HCT116 (cell line): ENCODE measurements around the gene KLF17. TPM values are rescaled to one million over a fixed set of nuclear protein-coding genes. Genes with fewer than 3 reads are reported as not detected.

Source experiments
- ATAC-seq: fragments of 200-7000 bp; cut with Tn5 transposase; 2 replicates; pipeline ENCODE4 v1.9.1; 2020; ENCODE audit warnings: mild to moderate bottlenecking, moderate library complexity
- BruUV-seq: library from RNA; stranded (reverse); fragments of 400-500 nt; replicated peaks from 2 replicates; lab custom pipeline; 2021; lab: Mats Ljungman, UMichigan
- CTCF ChIA-PET: fragments of 300-600 bp; sonication (Branson Sonifier 250); formaldehyde crosslinking; loops from one replicate; lab custom pipeline; 2021; ENCODE audit warnings: antibody characterized with exemption; lab: Charles Lee
- POLR2A ChIA-PET: fragments of 300-600, 350-600 bp; sonication (Branson Sonifier 250); formaldehyde crosslinking; loops from one replicate; lab custom pipeline; 2021; ENCODE audit warnings: antibody characterized with exemption; lab: Charles Lee
- RAD21 ChIA-PET, 2 experiments: fragments of 300-600 bp; sonication (Branson Sonifier 250); formaldehyde crosslinking; loops; one replicate each; lab custom pipeline; 2023; ENCODE audit warnings: low total read pairs in 2 of 2; ENCODE audit not compliant: uncharacterized antibody in 2 of 2, unreplicated experiment in 2 of 2, low non-redundant PET in 1 of 2; lab: Charles Lee
- DNase-seq: peaks from one replicate; pipeline ENCODE4 v3.0.0-alpha.2; 2010; ENCODE audit warnings: low read depth, low spot score
- H2AFZ ChIP-seq: fragments of 200-600 bp; shearing (Covaris generic), sonication (generic); 2 replicates; pipeline ENCODE4 v1.6.1; 2017; ENCODE audit warnings: low read depth, mixed run types, mixed read lengths, antibody characterized with exemption, low read length; ENCODE audit not compliant: poor library complexity, severe bottlenecking
- H3K27ac ChIP-seq: 2 replicates; pipeline ENCODE4 v1.5.1; 2012; ENCODE audit warnings: low read depth, low read length
- H3K27me3 ChIP-seq: fragments of 200-600 bp; sonication (generic); 2 replicates; pipeline ENCODE4 v1.6.1; 2016; ENCODE audit warnings: mixed run types, low read length, mixed read lengths; ENCODE audit not compliant: insufficient read depth
- H3K36me3 ChIP-seq, 2 experiments: fragments of 200-500 bp in 1 of 2; fragments of 200-600 bp in 1 of 2; sonication (Bioruptor generic) in 1 of 2; sonication (generic) in 1 of 2; 2 replicates each; pipeline versions ENCODE4 v1.5.1 to v1.6.1; 2014 to 2016; ENCODE audit warnings: low read length in 2 of 2, inconsistent platforms in 1 of 2, mixed read lengths in 1 of 2, mixed run types in 1 of 2; ENCODE audit not compliant: insufficient read depth in 2 of 2, control insufficient read depth in 1 of 2
- H3K4me1 ChIP-seq, 2 experiments: fragments of 200-600 bp in 1 of 2; sonication (generic) in 1 of 2; 2 replicates each; pipeline versions ENCODE4 v1.5.1 to v1.6.1; 2012 to 2017; ENCODE audit warnings: low read length in 2 of 2, inconsistent platforms in 1 of 2, mild to moderate bottlenecking in 1 of 2, mixed read lengths in 1 of 2, mixed run types in 1 of 2, moderate library complexity in 1 of 2; ENCODE audit not compliant: insufficient read depth in 2 of 2, control insufficient read depth in 1 of 2
- H3K4me2 ChIP-seq: fragments of 200-600 bp; sonication (generic); 2 replicates; pipeline ENCODE4 v1.6.1; 2017; ENCODE audit warnings: mixed run types, low read length, mixed read lengths
- H3K4me3 ChIP-seq, 2 experiments: fragments of 200-600 bp in 1 of 2; sonication (generic) in 1 of 2; replicated peaks in 1 of 2; 2 replicates each; pipeline ENCODE4 v1.5.1; 2011 to 2016; ENCODE audit warnings: low read length in 2 of 2, control low read depth in 1 of 2, low read depth in 1 of 2, mild to moderate bottlenecking in 1 of 2, mixed read lengths in 1 of 2, mixed run types in 1 of 2
- H3K79me2 ChIP-seq: fragments of 200-600 bp; sonication (generic); 2 replicates; pipeline ENCODE4 v1.6.1; 2017; ENCODE audit warnings: mild to moderate bottlenecking, mixed run types, low read length, moderate library complexity, mixed read lengths; ENCODE audit not compliant: insufficient read depth
- H3K9ac ChIP-seq: fragments of 200-600 bp; sonication (generic); 2 replicates; pipeline ENCODE4 v1.6.1; 2016; ENCODE audit warnings: low read length, mixed read lengths
- H3K9me2 ChIP-seq: fragments of 200-600 bp; sonication (generic), shearing (Covaris generic); 2 replicates; pipeline ENCODE4 v1.6.1; 2017; ENCODE audit warnings: mixed run types, mild to moderate bottlenecking, moderate library complexity; ENCODE audit not compliant: insufficient read depth
- H3K9me3 ChIP-seq, 2 experiments: fragments of 200-500 bp in 1 of 2; fragments of 200-600 bp in 1 of 2; sonication (Bioruptor generic) in 1 of 2; sonication (generic) in 1 of 2; 2 replicates each; pipeline ENCODE4 v1.6.1; 2014 to 2017; ENCODE audit warnings: low read length in 2 of 2, mixed read lengths in 2 of 2, inconsistent platforms in 1 of 2, low read depth in 1 of 2, mild to moderate bottlenecking in 1 of 2, mixed run types in 1 of 2, moderate library complexity in 1 of 2; ENCODE audit not compliant: control insufficient read depth in 1 of 2, insufficient read depth in 1 of 2
- H4K20me1 ChIP-seq: fragments of 200-600 bp; sonication (generic), shearing (Covaris generic); 2 replicates; pipeline ENCODE4 v1.6.1; 2017; ENCODE audit warnings: mixed run types, mild to moderate bottlenecking, moderate library complexity; ENCODE audit not compliant: insufficient read depth
- EZH2phosphoT487 ChIP-seq: fragments of 200-600 bp; IDR thresholded peaks from 2 replicates; pipeline ENCODE4 v1.6.1; 2018; ENCODE audit warnings: antibody characterized with exemption, borderline replicate concordance
- FOSL1 ChIP-seq: IDR thresholded peaks from 2 replicates; pipeline ENCODE4 v1.6.1; 2012; ENCODE audit warnings: low read depth
- SRF ChIP-seq: IDR thresholded peaks from 2 replicates; pipeline ENCODE4 v1.6.1; 2012; ENCODE audit warnings: low read depth
- ZBTB33 ChIP-seq: IDR thresholded peaks from 2 replicates; pipeline ENCODE4 v1.6.1; 2011; ENCODE audit warnings: mild to moderate bottlenecking, low read length, moderate library complexity; ENCODE audit not compliant: insufficient replicate concordance; ENCODE audit errors: extremely low read depth
- ZFX ChIP-seq: fragments of 450-650 bp; IDR thresholded peaks from 2 replicates; pipeline ENCODE4 v1.6.1; 2017
- intact Hi-C: fragments of 100-400 bp; cut with micrococcal nuclease; formaldehyde crosslinking; loops from 2 replicates; pipeline ENCODE4 v1.10.0; 2022
- total RNA-seq: library from RNA; stranded (reverse); gene quantifications from one replicate; pipeline ENCODE4 v1.2.1, GENCODE V29; 2021; ENCODE audit not compliant: unreplicated experiment
- TF ChIP-seq, protein P1 (sequence below), 3 experiments: fragments of 200-600 bp in 1 of 3; sonication (generic) in 1 of 3; IDR thresholded peaks in 2 of 3; conservative IDR thresholded peaks in 1 of 3; 2 replicates each; pipeline ENCODE4 v1.5.1; 2012 to 2017; ENCODE audit warnings: low read depth in 2 of 3, low read length in 2 of 3, antibody characterized with exemption in 1 of 3, borderline replicate concordance in 1 of 3, control low read depth in 1 of 3, mild to moderate bottlenecking in 1 of 3, mixed read lengths in 1 of 3, mixed run types in 1 of 3, moderate library complexity in 1 of 3; ENCODE audit not compliant: insufficient read depth in 1 of 3

The KLF17 gene
- total RNA-seq, 1 experiment from 2014 or later: not detected

- Histone ChIP-seq H3K4me1 (0 out of 4 replicates have a peak, but pooled peaks cover 0 to 3% of the 10 kb centered on the region in 2 experiments), H3K9ac (no peak overlapping the region), H3K4me3 (no peak overlapping the region), H3K4me2 (no peak overlapping the region), H3K9me3 (no peaks in the 10 kb centered on the region), H2AFZ (no peak overlapping the region), H3K36me3 (no peaks in the 10 kb centered on the region), H3K27me3 (no peaks in the 10 kb centered on the region), H3K27ac (no peak overlapping the region), H3K9me2 (no peaks in the 10 kb centered on the region), H4K20me1 (no peaks in the 10 kb centered on the region), H3K79me2 (no peaks in the 10 kb centered on the region)
- CTCF ChIA-PET: interaction anchor here (1.4 to 2.1 kb wide), 2 partner anchors 10 to 21 kb away, joined by 3 to 6 read pairs; no protein-coding TSS in a partner anchor
- POLR2A ChIA-PET: no interaction called here
- no peak for TF ChIP-seq SRF
- TF ChIP-seq ZFX: no peak
- TF ChIP-seq EZH2phosphoT487: no peak
- no peak for TF ChIP-seq ZBTB33
- TF ChIP-seq FOSL1: no peak
- TF ChIP-seq, protein P1, sequence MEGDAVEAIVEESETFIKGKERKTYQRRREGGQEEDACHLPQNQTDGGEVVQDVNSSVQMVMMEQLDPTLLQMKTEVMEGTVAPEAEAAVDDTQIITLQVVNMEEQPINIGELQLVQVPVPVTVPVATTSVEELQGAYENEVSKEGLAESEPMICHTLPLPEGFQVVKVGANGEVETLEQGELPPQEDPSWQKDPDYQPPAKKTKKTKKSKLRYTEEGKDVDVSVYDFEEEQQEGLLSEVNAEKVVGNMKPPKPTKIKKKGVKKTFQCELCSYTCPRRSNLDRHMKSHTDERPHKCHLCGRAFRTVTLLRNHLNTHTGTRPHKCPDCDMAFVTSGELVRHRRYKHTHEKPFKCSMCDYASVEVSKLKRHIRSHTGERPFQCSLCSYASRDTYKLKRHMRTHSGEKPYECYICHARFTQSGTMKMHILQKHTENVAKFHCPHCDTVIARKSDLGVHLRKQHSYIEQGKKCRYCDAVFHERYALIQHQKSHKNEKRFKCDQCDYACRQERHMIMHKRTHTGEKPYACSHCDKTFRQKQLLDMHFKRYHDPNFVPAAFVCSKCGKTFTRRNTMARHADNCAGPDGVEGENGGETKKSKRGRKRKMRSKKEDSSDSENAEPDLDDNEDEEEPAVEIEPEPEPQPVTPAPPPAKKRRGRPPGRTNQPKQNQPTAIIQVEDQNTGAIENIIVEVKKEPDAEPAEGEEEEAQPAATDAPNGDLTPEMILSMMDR (IDR thresholded peaks at IDR 0.05 in 2 of 3, conservative IDR thresholded peaks at IDR 0.05 in 1 of 3; ENCODE audit: borderline replicate concordance in 1 of 3, insufficient read depth in 1 of 3, low read depth in 2 of 3, low read length in 2 of 3): no peak
- RAD21 ChIA-PET: no interaction called here
- no peak for DNase-seq
- no peak for ATAC-seq
- no TSS peak for BruUV-seq
- intact Hi-C loops: no loop called here
Observed at GRCh38 chr1:44113095-44113609, 5.5 kb upstream of the KLF17 start.
